HepG2 (cell line): Measurements from ENCODE around the gene ATP8B1. TPM values are rescaled to one million over a fixed set of nuclear protein-coding genes. Genes with fewer than 3 reads are reported as not detected.
"Not testable (repeated sequence)": the region's sequence is repeated elsewhere in the genome, so short reads cannot be mapped to it uniquely, and the experiment has no call there.

ENCODE experiments used
- ATAC-seq: fragments of 200-7000 bp; cut with Tn5 transposase; 3 replicates; pipeline ENCODE4 v1.9.1; 2020; ENCODE audit warnings: mild to moderate bottlenecking, moderate library complexity
- BruUV-seq: library from RNA; stranded (reverse); fragments of 400-500 nt; replicated peaks from 2 replicates; lab custom pipeline; 2021; lab: Mats Ljungman, UMichigan
- CTCF ChIA-PET: fragments of 300-600 bp; formaldehyde crosslinking; extraction: SDS; loops from one replicate; lab custom pipeline; 2021; ENCODE audit warnings: low total read pairs, inconsistent platforms, low intra/inter-chr PET ratio; lab: Yijun Ruan, JAX
- POLR2A ChIA-PET: fragments of 350-600 bp; sonication (Branson Sonifier 250); formaldehyde crosslinking; loops from one replicate; lab custom pipeline; 2020; ENCODE audit warnings: antibody characterized with exemption, inconsistent platforms; lab: Yijun Ruan, JAX
- DNase-seq: peaks from one replicate; pipeline ENCODE4 v3.0.0-alpha.2; 2015; ENCODE audit warnings: low spot score
- FAIRE-seq: peaks from 3 replicates; lab custom pipeline; 2011; peaks lifted over from hg19 to GRCh38; lab: Jason Lieb, UNC
- H2AFZ ChIP-seq: one replicate; pipeline ENCODE4 v1.6.1; 2011; ENCODE audit warnings: low read length, inconsistent platforms
- H3K27ac ChIP-seq: fragments of 300-600 bp; 3 replicates; pipeline ENCODE4 v1.8.0; 2011; ENCODE audit warnings: mixed run types, mild to moderate bottlenecking, mixed read lengths, low read length, inconsistent platforms; ENCODE audit not compliant: insufficient read depth; ENCODE audit errors: extremely low read length
- H3K27me3 ChIP-seq, 2 experiments: fragments of 200-600 bp in 1 of 2; 2 replicates in 1 of 2; 3 replicates in 1 of 2; pipeline versions ENCODE4 v1.6.0 to v1.8.0; 2011; ENCODE audit warnings: low read length in 2 of 2, mild to moderate bottlenecking in 2 of 2, moderate library complexity in 2 of 2, inconsistent platforms in 1 of 2; ENCODE audit not compliant: insufficient read depth in 2 of 2, control insufficient read depth in 1 of 2
- H3K36me3 ChIP-seq, 2 experiments: fragments of 200-600 bp in 1 of 2; replicated peaks in 1 of 2; 2 replicates in 1 of 2; 3 replicates in 1 of 2; pipeline versions ENCODE4 v1.5.1 to v1.8.0; 2011; ENCODE audit warnings: low read length in 2 of 2, inconsistent platforms in 1 of 2; ENCODE audit not compliant: insufficient read depth in 2 of 2, control insufficient read depth in 1 of 2
- H3K4me1 ChIP-seq: 2 replicates; pipeline ENCODE4 v1.5.1; 2012; ENCODE audit warnings: low read length, inconsistent platforms; ENCODE audit not compliant: insufficient read depth
- H3K4me2 ChIP-seq: 2 replicates; pipeline ENCODE4 v1.6.0; 2011; ENCODE audit warnings: low read depth, low read length, inconsistent platforms
- H3K4me3 ChIP-seq, 3 experiments: fragments of 200-600 bp in 1 of 3; sonication (generic), shearing (Covaris generic) in 1 of 3; replicated peaks in 1 of 3; 2 replicates each; pipeline ENCODE4 v1.5.1; 2011 to 2016; ENCODE audit warnings: low read length in 3 of 3, inconsistent platforms in 2 of 3, low read depth in 2 of 3, mild to moderate bottlenecking in 2 of 3, control low read depth in 1 of 3, mixed read lengths in 1 of 3; ENCODE audit not compliant: insufficient read depth in 1 of 3
- H3K79me2 ChIP-seq: one replicate; pipeline ENCODE4 v1.6.1; 2011; ENCODE audit warnings: low read length, inconsistent platforms; ENCODE audit not compliant: insufficient read depth
- H3K9ac ChIP-seq: 2 replicates; pipeline ENCODE4 v1.6.0; 2011; ENCODE audit warnings: mild to moderate bottlenecking, low read depth, low read length, inconsistent platforms; ENCODE audit not compliant: insufficient read depth
- H3K9me3 ChIP-seq: 2 replicates; pipeline ENCODE4 v1.5.1; 2012; ENCODE audit warnings: mild to moderate bottlenecking, low read length
- H4K20me1 ChIP-seq: 2 replicates; pipeline ENCODE4 v1.6.0; 2011; ENCODE audit warnings: inconsistent platforms, mild to moderate bottlenecking, low read length, moderate library complexity; ENCODE audit not compliant: insufficient read depth
- CTCF ChIP-seq: sonication (generic); formaldehyde crosslinking; IDR thresholded peaks from 2 replicates; pipeline ENCODE4 v1.5.0; 2020; ENCODE audit warnings: mild to moderate bottlenecking, missing genetic modification reagents, moderate library complexity
- SAFB2 ChIP-seq: sonication (generic); formaldehyde crosslinking; IDR thresholded peaks from 2 replicates; pipeline ENCODE4 v1.5.1; 2020; ENCODE audit warnings: missing genetic modification reagents, low read depth, mild to moderate bottlenecking, borderline replicate concordance
- STAG1 ChIP-seq: sonication (generic); formaldehyde crosslinking; IDR thresholded peaks from 2 replicates; pipeline ENCODE4 v1.4.0; 2020; ENCODE audit warnings: missing genetic modification reagents
- STAT6 ChIP-seq: sonication (generic); formaldehyde crosslinking; IDR thresholded peaks from 2 replicates; pipeline ENCODE4 v1.4.0; 2020; ENCODE audit warnings: missing genetic modification reagents, mild to moderate bottlenecking, borderline replicate concordance
- ZNF674 ChIP-seq: sonication (generic); formaldehyde crosslinking; IDR thresholded peaks from 2 replicates; pipeline ENCODE4 v1.5.0; 2020; ENCODE audit warnings: low read depth, mild to moderate bottlenecking, missing genetic modification reagents
- WGBS: methylation state at CpG from one replicate; pipeline ENCODE4 v1.1.6; 2017; ENCODE audit warnings: low lambda C conversion rate; 5-methylcytosine and 5-hydroxymethylcytosine counted together
- in situ Hi-C: cut with HindIII; loops from 2 replicates; pipeline ENCODE4 v1.10.0; 2017; ENCODE audit warnings: low pct_unique_long_range_greater_than_20kb; ENCODE audit not compliant: extremely low pct_ligation_motif_present
- intact Hi-C: fragments of 100-400 bp; cut with micrococcal nuclease; formaldehyde crosslinking; loops from one replicate; pipeline ENCODE4 v1.10.0; 2022; ENCODE audit not compliant: unreplicated experiment
- polyA plus RNA-seq, 8 experiments: library from polyadenylated mRNA; depleted of rRNA in 3 of 8; stranded (reverse) in 7 of 8; unstranded in 1 of 8; fragments of >200 nt; fragmentation: Illumina TruSeq in 4 of 8; extraction: Trizol in 4 of 8; gene quantifications; 2 replicates each; pipeline versions ENCODE4 v1.2.1 to v1.2.3, GENCODE V29; 2011 to 2016; ENCODE audit warnings: low read depth in 4 of 8, missing spikeins in 1 of 8, mixed read lengths in 1 of 8; ENCODE audit not compliant: insufficient read depth in 1 of 8
- total RNA-seq, 5 experiments: library from RNA; depleted of rRNA; stranded (reverse); fragments of >200 nt; fragmentation: Illumina TruSeq; extraction: Trizol; gene quantifications; 2 replicates each; pipeline ENCODE4 v1.2.3, GENCODE V29; 2016; ENCODE audit warnings: low read depth in 1 of 5

Gene ATP8B1
- total and polyA plus RNA-seq, 2 of the 13 experiments (the other 11 are each of a cell fraction or from before 2014, with no cell fraction given), result 2.8 to 4.0 TPM

GRCh38 chr18:57644540-57644939 is 158.6 kb downstream of the ATP8B1 start:
- no peak for DNase-seq
- intact Hi-C loops (no loop called here), in situ Hi-C loops (no loop called here)
- Histone ChIP-seq H3K4me3 (no peak overlapping the region), H3K36me3 (no peaks in the 10 kb centered on the region), H4K20me1 (no peaks in the 10 kb centered on the region), H3K4me2 (no peak overlapping the region), H3K9ac (no peak overlapping the region), H3K27me3 (no peaks in the 10 kb centered on the region), H2AFZ (no peak overlapping the region), H3K4me1 (no peaks in the 10 kb centered on the region), H3K27ac (no peak overlapping the region), H3K9me3 (no peaks in the 10 kb centered on the region), H3K79me2 (no peaks in the 10 kb centered on the region)
- CTCF ChIA-PET, result no interaction called here
- TF ChIP-seq STAT6 (CRISPR knock-in tag) (no peak), STAG1 (CRISPR knock-in tag) (peak; percentile 41), CTCF (CRISPR knock-in tag) (peak; percentile 22; the same call in 1 of the 2 replicates), ZNF674 (CRISPR knock-in tag) (no peak), SAFB2 (no peak)
- no TSS peak for BruUV-seq
- POLR2A ChIA-PET, result no interaction called here
- no peak for ATAC-seq
- FAIRE-seq, result no peak

- H2AFZ ChIP-seq, H4K20me1 ChIP-seq, intact Hi-C loops, CTCF ChIA-PET, H3K27me3 ChIP-seq, H3K4me1 ChIP-seq, H3K79me2 ChIP-seq, ATAC-seq, H3K9ac ChIP-seq, DNase-seq, H3K9me3 ChIP-seq, POLR2A ChIA-PET, H3K27ac ChIP-seq, FAIRE-seq, H3K4me3 ChIP-seq, H3K36me3 ChIP-seq, BruUV-seq, H3K4me2 ChIP-seq, in situ Hi-C loops: not testable (repeated sequence)
- WGBS, result no CpG with 5 or more reads among the region's 25 CpGs
Observed at GRCh38 chr18:57643726-57644125, 159.4 kb downstream of the ATP8B1 start.

- CTCF ChIA-PET, result not testable (repeated sequence)
Observed at GRCh38 chr18:57642462-57642861, 160.7 kb downstream of the ATP8B1 start.

More at GRCh38 chr18:57642462-57642861, 160.7 kb downstream of the ATP8B1 start:
- H3K79me2 ChIP-seq, POLR2A ChIA-PET, H3K9me3 ChIP-seq, H3K9ac ChIP-seq, intact Hi-C loops, H3K27me3 ChIP-seq, H3K27ac ChIP-seq, BruUV-seq, ATAC-seq, H3K4me1 ChIP-seq, H3K4me3 ChIP-seq, FAIRE-seq, H3K4me2 ChIP-seq, H4K20me1 ChIP-seq, DNase-seq, H3K36me3 ChIP-seq, H2AFZ ChIP-seq, in situ Hi-C loops: not testable (repeated sequence)
- 97% methylated on average over 21 of the region's 29 CpGs for WGBS
